Prostate gland (tissue), 2 donors: ENCODE data around the gene PAK4. TPM values are rescaled to one million over a fixed set of nuclear protein-coding genes. Genes with fewer than 3 reads are reported as not detected.

Source experiments
- DNase-seq: peaks from one replicate; pipeline ENCODE4 v3.0.0-alpha.2; 2019; ENCODE audit warnings: low spot score
- H3K27ac ChIP-seq, 2 donors: fragments of 200-600 bp; sonication (generic); 2 replicates each; pipeline ENCODE4 v1.5.1; 2017 to 2019
- H3K27me3 ChIP-seq: fragments of 200-600 bp; sonication (generic); replicated peaks from 2 replicates; pipeline ENCODE4 v1.5.1; 2019; ENCODE audit not compliant: insufficient read depth
- H3K36me3 ChIP-seq, 2 donors: fragments of 200-600 bp; sonication (generic); 1 replicate in 1 of 2; 2 replicates in 1 of 2; pipeline versions ENCODE4 v1.5.1 to v1.8.1; 2017 to 2019
- H3K4me1 ChIP-seq: fragments of 200-600 bp; sonication (generic); replicated peaks from 2 replicates; pipeline ENCODE4 v1.5.1; 2019
- H3K4me3 ChIP-seq, 2 donors: fragments of 200-600 bp; sonication (generic); 2 replicates each; pipeline ENCODE4 v1.5.1; 2017 to 2019
- H3K9me3 ChIP-seq: fragments of 200-600 bp; sonication (generic); 2 replicates; pipeline ENCODE4 v1.5.1; 2017
- POLR2A ChIP-seq: fragments of 450-650 bp; IDR thresholded peaks from one replicate; pipeline ENCODE4 v1.6.1; 2016; ENCODE audit warnings: antibody characterized with exemption, mild to moderate bottlenecking
- POLR2AphosphoS5 ChIP-seq: sonication (generic); formaldehyde crosslinking; IDR thresholded peaks from one replicate; pipeline ENCODE4 v1.6.1; 2017; ENCODE audit warnings: antibody characterized with exemption
- WGBS: methylation state at CpG from one replicate; pipeline ENCODE4 v1.1.5; 2018; 5-methylcytosine and 5-hydroxymethylcytosine counted together
- intact Hi-C: fragments of 100-400 bp; cut with DNase I; formaldehyde crosslinking; loops from one replicate; pipeline ENCODE4 v1.14.2; 2022
- total RNA-seq, 2 donors: library from RNA; depleted of rRNA; stranded (reverse); fragments of >200 nt; gene quantifications; one replicate each; pipeline ENCODE4 v1.1.0, GENCODE V29; 2016
- TF ChIP-seq, protein P1 (sequence below), 4 experiments: fragments of 200-600 bp in 2 of 4; fragments of 450-650 bp in 2 of 4; sonication (generic) in 2 of 4; IDR thresholded peaks; 1 replicate in 3 of 4; 2 replicates in 1 of 4; pipeline ENCODE4 v1.5.1; 2016 to 2019; ENCODE audit warnings: antibody characterized with exemption in 4 of 4, mild to moderate bottlenecking in 2 of 4, moderate library complexity in 2 of 4

PAK4 gene
- total RNA-seq, 2 donors from 2014 or later = 111 to 123 TPM

DNA sequence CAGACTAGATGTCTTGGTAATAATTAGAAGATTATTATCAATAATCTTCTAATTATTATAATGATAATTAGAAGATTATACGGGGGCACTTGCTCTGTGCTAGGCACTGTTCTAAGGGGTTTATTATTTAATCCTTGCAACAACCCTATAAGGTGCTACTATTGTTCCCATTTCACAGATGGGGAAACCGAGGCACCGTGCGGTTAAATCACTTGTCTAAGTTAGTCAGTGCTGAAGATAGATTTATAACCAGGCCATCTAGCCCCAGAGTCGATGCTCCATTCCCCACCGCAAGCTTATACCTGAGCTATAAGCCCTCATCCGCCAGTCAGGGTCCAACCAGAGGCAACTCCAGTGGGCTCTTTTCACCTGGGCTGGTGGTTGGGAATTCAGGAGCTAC is 43.4 kb upstream of the PAK4 start:
- intact Hi-C loops = no loop called here
- Histone ChIP-seq H3K4me3 (no peak overlapping the region), H3K27ac (no peak overlapping the region), H3K4me1 (peaks cover 2% of the 10 kb centered on the region), H3K36me3 (no peaks in the 10 kb centered on the region), H3K9me3 (no peaks in the 10 kb centered on the region), H3K27me3 (peaks cover 3% of the 10 kb centered on the region)
- WGBS = 84% methylated on average over 7 of the region's 7 CpGs
- no peak for DNase-seq
- TF ChIP-seq POLR2AphosphoS5 (no peak), POLR2A (no peak)
- TF ChIP-seq, protein P1, sequence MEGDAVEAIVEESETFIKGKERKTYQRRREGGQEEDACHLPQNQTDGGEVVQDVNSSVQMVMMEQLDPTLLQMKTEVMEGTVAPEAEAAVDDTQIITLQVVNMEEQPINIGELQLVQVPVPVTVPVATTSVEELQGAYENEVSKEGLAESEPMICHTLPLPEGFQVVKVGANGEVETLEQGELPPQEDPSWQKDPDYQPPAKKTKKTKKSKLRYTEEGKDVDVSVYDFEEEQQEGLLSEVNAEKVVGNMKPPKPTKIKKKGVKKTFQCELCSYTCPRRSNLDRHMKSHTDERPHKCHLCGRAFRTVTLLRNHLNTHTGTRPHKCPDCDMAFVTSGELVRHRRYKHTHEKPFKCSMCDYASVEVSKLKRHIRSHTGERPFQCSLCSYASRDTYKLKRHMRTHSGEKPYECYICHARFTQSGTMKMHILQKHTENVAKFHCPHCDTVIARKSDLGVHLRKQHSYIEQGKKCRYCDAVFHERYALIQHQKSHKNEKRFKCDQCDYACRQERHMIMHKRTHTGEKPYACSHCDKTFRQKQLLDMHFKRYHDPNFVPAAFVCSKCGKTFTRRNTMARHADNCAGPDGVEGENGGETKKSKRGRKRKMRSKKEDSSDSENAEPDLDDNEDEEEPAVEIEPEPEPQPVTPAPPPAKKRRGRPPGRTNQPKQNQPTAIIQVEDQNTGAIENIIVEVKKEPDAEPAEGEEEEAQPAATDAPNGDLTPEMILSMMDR (IDR thresholded peaks at IDR 0.05) = no peak

DNA sequence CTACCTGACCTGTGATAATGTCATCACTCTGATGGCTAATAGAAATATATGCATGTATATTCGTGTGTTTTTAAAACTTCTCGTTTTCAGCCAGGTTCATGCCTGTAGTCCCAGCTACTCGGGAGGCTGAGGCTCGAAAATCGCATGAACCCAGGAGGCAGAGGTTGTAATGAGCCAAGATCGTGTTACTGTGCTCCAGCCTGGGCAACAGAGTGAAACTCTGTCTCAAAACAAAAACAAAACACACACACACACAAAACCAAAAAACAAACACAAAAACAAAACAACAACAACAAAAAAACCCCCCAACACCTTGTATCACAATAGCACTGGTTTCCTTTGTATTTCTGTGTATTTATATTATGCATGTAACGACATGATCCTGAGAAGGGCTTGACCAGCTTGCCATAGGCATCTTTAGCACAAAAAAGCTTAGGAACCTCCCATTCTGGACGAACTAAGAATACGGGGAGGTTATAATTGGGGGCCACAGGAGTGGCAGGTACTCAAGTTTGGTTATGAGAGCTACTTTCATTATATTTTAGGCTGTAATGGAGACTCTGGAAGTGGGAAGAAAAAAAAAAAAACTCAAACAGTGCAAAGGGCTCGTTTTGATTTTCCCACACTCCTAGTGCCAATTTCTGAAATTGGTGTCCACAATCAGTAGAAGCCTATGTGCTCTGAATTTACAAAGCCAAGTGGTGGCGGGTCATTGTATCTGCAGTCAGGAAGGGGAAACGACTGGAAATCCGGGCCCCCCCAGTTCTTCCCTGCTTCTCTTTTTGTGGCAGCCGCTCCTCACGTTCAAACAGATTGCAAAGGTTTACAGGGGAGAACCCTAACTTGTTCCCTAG is 42.6 kb upstream of the PAK4 start:
- Histone ChIP-seq H3K36me3 (no peaks in the 10 kb centered on the region), H3K4me3 (no peak overlapping the region), H3K27ac (no peak overlapping the region), H3K4me1 (peaks cover 2% of the 10 kb centered on the region), H3K9me3 (no peaks in the 10 kb centered on the region), H3K27me3 (peaks cover 3% of the 10 kb centered on the region)
- intact Hi-C loops = no loop called here
- 15% methylated on average over 15 of the region's 15 CpGs for WGBS
- no peak for DNase-seq
- TF ChIP-seq POLR2A = no peak
- TF ChIP-seq POLR2AphosphoS5 = no peak
- TF ChIP-seq, protein P1 (IDR thresholded peaks at IDR 0.05) = no peak

- Histone ChIP-seq H3K9me3 (no peaks in the 10 kb centered on the region), H3K4me3 (peak overlapping the region; percentile 20 to 26), H3K27ac (no peak overlapping the region), H3K27me3 (peaks cover 3% of the 10 kb centered on the region), H3K36me3 (no peaks in the 10 kb centered on the region), H3K4me1 (peaks cover 2% of the 10 kb centered on the region)
- WGBS = 2% methylated on average over 14 of the region's 14 CpGs
- no peak for DNase-seq
- intact Hi-C loops = no loop called here
- TF ChIP-seq, protein P1 (IDR thresholded peaks at IDR 0.05) = no peak
Measured at GRCh38 chr19:39083599-39083982, 42.0 kb upstream of the PAK4 start.

DNA sequence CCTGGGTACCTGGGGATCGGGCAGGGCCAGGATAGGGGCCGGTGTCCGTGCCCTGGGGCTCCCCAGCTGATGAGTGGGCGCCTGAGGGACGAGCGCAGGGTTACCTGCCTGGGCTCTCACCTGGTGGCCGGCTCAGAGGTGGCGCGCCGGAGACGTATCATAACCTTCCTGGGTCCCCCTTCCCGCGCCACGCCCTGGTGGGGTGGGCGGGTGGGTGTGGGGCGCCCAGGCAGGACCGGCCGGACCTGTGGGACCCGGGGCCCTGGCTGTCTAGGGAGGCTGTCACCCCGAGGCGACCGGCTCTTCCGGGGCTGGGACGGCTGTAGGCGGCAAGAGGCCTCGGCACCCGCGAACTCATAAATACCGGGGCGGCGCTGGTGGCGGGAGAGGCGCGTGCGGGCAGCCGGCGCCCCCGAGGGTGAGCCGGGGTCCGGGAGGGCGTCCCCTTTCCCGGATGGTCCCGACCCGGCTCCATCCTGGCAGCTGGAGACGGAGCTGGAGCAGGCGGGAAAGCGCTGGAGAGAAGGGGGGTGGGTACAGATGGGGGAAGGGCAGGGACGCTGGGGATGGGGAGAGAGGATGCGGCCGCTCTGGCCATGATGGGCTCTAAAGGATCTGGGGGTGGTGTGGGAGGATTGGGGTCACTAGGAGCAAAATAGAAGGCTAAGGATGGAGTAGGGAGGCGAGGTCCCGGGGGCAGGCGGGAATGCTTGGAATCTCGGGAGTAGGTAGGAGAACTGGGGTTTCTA is 41.4 kb upstream of the PAK4 start, which contains the start of gene ACP7:
TSS of gene ACP7 (plus strand) at position 386 of the 749 bp plus-strand sequence. CDS start 902 bp downstream, outside the sequence.
- no peaks in the 10 kb centered on the region for H3K36me3 ChIP-seq
- intact Hi-C loops = no loop called here
- 5% methylated on average over 54 of the region's 54 CpGs for WGBS
- H3K4me3 ChIP-seq = peak within 1 kb of the TSS; percentile 20 to 26
- no peak within 1 kb of the TSS for H3K27ac ChIP-seq
- peaks cover 2% of the 10 kb centered on the region for H3K4me1 ChIP-seq
- TF ChIP-seq POLR2AphosphoS5 = no peak
- TF ChIP-seq POLR2A = no peak
- TF ChIP-seq, protein P1 (IDR thresholded peaks at IDR 0.05) = no peak
- H3K27me3 ChIP-seq = peaks cover 3% of the 10 kb centered on the region
- H3K9me3 ChIP-seq = no peaks in the 10 kb centered on the region
- DNase-seq = no peak
